ENCODE data around the gene PRSS36. TPM values are rescaled to one million over a fixed set of nuclear protein-coding genes. Genes with fewer than 3 reads are reported as not detected.
"Not testable (repeated sequence)": the region's sequence is repeated elsewhere in the genome, so short reads cannot be mapped to it uniquely, and the experiment has no call there.

Gene PRSS36
- total and polyA plus RNA-seq, 9 of the 15 experiments (the other 6 are each of a cell fraction or from before 2014, with no cell fraction given): 0.09 to 1.2 (median 0.54) TPM; not detected in 2

DNA sequence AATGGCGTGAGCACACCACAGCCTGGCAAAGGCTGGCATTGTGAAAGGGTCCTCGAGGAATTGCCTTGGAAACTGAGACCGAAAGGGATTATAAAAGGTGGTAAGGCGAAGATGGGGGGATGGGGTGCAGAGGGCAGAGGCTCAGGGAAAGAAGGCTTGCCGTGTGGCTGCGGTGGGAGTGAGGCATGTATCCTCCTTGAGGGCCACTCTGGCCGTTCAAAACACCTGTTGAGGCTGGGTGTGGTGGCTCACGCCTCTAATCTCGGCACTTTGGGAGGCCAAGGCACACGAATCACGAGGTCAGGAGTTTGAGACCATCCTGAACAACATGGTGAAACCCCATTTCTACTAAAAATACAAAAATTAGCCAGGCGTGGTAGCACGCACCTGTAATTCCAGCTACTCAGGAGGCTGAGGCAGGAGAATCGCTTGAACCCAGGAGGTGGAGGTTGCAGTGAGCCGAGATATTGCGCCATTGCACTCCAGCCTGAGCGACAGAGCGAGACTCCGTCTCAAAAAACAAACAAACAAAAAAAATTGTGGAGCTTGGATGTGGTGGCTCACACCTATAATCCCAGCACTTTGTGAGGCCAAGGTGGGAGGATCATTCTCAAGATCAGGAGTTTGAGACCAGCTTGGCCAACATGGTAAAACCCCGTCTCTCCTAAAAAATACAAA is 12.9 kb downstream of the PRSS36 start:
- H3K9ac ChIP-seq (ENCODE audit: insufficient read depth in 1 of 2, low read depth in 2 of 2, low read length in 2 of 2); H2AFZ ChIP-seq (ENCODE audit: low read depth, low read length); ATAC-seq; H3K9me1 ChIP-seq (ENCODE audit: control insufficient read depth, insufficient read depth, low read length); intact Hi-C loops (cut with micrococcal nuclease); H3K36me3 ChIP-seq (ENCODE audit: control insufficient read depth, insufficient read depth, low read length); H3K4me3 ChIP-seq; CTCF ChIA-PET (ENCODE audit: low intra/inter-chr PET ratio); H3K79me2 ChIP-seq (ENCODE audit: control insufficient read depth, insufficient read depth, low read length); DNase-seq (ENCODE audit: extremely low read depth in 1 of 4, low spot score in 3 of 4); in situ Hi-C loops (cut with MboI); H3K9me3 ChIP-seq (replicated peaks; ENCODE audit: control insufficient read depth, insufficient read depth, low read depth, low read length); H3K27ac ChIP-seq (ENCODE audit: extremely low read depth, low read depth, low read length); H4K20me1 ChIP-seq (replicated peaks; ENCODE audit: control insufficient read depth, insufficient read depth, low read length); BruUV-seq (replicated peaks); FAIRE-seq; H3K27me3 ChIP-seq (ENCODE audit: control insufficient read depth in 2 of 2, insufficient read depth in 2 of 2, low read length in 2 of 2); H3K4me2 ChIP-seq (ENCODE audit: insufficient read depth, low read length): not testable (repeated sequence)
- POLR2A ChIA-PET: interaction anchor here (0.6 to 4.2 kb wide), 4 partner anchors 14 to 160 kb away, joined by 3 to 23 read pairs (median 4); partner anchors contain the start of gene FUS
- 69% methylated on average over 20 of the region's 20 CpGs for WGBS (ENCODE audit: insufficient coverage, low coverage, missing lambda C conversion rate)
- peaks cover 39 to 80% of the 10 kb centered on the region in 2 experiments for H3K4me1 ChIP-seq (replicated peaks in 1 of 2; ENCODE audit: control insufficient read depth in 2 of 2, insufficient read depth in 2 of 2, low read length in 2 of 2)

DNA sequence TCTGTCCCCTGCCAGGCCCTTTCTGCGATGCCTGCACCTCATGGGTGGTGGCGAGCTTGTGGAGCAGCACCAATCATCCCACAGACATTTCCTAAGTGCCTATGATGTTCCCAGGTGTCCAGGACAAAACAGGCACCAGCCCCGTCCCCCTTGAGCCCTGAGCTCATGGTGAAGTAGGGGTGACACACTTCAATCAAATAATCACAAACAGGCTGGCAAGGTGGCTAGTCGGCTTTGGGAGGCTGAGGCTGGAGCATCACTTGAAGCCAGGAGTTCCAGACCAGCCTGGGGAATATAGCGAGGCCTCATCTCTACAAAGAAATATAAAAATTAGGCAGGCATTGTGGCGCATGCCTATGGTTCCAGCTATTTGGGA is 13.6 kb downstream of the PRSS36 start:
- peak overlapping the region in 1 of 2 experiments; percentile 87; a peak in 2 of 4 replicates for H3K9ac ChIP-seq (ENCODE audit: insufficient read depth in 1 of 2, low read depth in 2 of 2, low read length in 2 of 2)
- H3K36me3 ChIP-seq (ENCODE audit: control insufficient read depth, insufficient read depth, low read length): peaks cover 14% of the 10 kb centered on the region; the same call in 1 of the 3 replicates
- no peak for DNase-seq (ENCODE audit: extremely low read depth in 1 of 4, low spot score in 3 of 4)
- H3K4me3 ChIP-seq: no peak overlapping the region
- no peak overlapping the region for H2AFZ ChIP-seq (ENCODE audit: low read depth, low read length)
- intact Hi-C loops (cut with micrococcal nuclease) (no loop called here), in situ Hi-C loops (cut with MboI) (no loop called here)
- H3K4me1 ChIP-seq (replicated peaks in 1 of 2; ENCODE audit: control insufficient read depth in 2 of 2, insufficient read depth in 2 of 2, low read length in 2 of 2): peaks cover 33 to 81% of the 10 kb centered on the region in 2 experiments
- no peak for ATAC-seq
- CTCF ChIA-PET (ENCODE audit: low intra/inter-chr PET ratio): no interaction called here
- FAIRE-seq: no peak
- POLR2A ChIA-PET: interaction anchor here (0.7 to 4.2 kb wide), 4 partner anchors 17 to 159 kb away, joined by 3 to 23 read pairs (median 8); partner anchors contain the start of genes FUS and KAT8
- H3K9me1 ChIP-seq (ENCODE audit: control insufficient read depth, insufficient read depth, low read length): no peaks in the 10 kb centered on the region
- peak overlapping the region; percentile 81; the same call in 1 of the 2 replicates for H3K4me2 ChIP-seq (ENCODE audit: insufficient read depth, low read length)
- no peaks in the 10 kb centered on the region for H3K79me2 ChIP-seq (ENCODE audit: control insufficient read depth, insufficient read depth, low read length)
- H3K9me3 ChIP-seq (replicated peaks; ENCODE audit: control insufficient read depth, insufficient read depth, low read depth, low read length): no peaks in the 10 kb centered on the region
- H3K27ac ChIP-seq (ENCODE audit: extremely low read depth, low read depth, low read length): no peak overlapping the region
- no TSS peak for BruUV-seq (replicated peaks)
- WGBS (ENCODE audit: insufficient coverage, low coverage, missing lambda C conversion rate): 62% methylated on average over 6 of the region's 6 CpGs
- H3K27me3 ChIP-seq (ENCODE audit: control insufficient read depth in 2 of 2, insufficient read depth in 2 of 2, low read length in 2 of 2): no peaks in the 10 kb centered on the region
- H4K20me1 ChIP-seq (replicated peaks; ENCODE audit: control insufficient read depth, insufficient read depth, low read length): no peaks in the 10 kb centered on the region
- TF ChIP-seq HMG20B (CRISPR knock-in tag; IDR thresholded peaks at IDR 0.05) (no peak), PML (IDR thresholded peaks at IDR 0.05; ENCODE audit: low read length) (no peak), PHF21A (IDR thresholded peaks at IDR 0.05; ENCODE audit: borderline replicate concordance, low read depth) (no peak), ZNF311 (CRISPR knock-in tag; IDR thresholded peaks at IDR 0.05) (no peak), MECOM (CRISPR knock-in tag; IDR thresholded peaks at IDR 0.05) (no peak), CREBBP (IDR thresholded peaks at IDR 0.05; ENCODE audit: low read depth, low read length) (no peak)
- TF ChIP-seq, protein P1, sequence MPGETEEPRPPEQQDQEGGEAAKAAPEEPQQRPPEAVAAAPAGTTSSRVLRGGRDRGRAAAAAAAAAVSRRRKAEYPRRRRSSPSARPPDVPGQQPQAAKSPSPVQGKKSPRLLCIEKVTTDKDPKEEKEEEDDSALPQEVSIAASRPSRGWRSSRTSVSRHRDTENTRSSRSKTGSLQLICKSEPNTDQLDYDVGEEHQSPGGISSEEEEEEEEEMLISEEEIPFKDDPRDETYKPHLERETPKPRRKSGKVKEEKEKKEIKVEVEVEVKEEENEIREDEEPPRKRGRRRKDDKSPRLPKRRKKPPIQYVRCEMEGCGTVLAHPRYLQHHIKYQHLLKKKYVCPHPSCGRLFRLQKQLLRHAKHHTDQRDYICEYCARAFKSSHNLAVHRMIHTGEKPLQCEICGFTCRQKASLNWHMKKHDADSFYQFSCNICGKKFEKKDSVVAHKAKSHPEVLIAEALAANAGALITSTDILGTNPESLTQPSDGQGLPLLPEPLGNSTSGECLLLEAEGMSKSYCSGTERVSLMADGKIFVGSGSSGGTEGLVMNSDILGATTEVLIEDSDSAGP (CRISPR knock-in tag; IDR thresholded peaks at IDR 0.05): no peak

Measured in K562 (cell line).